AG09319 (cell line): ENCODE data around the gene GIPC2.

Source experiments
- DNase-seq: peaks from one replicate; pipeline ENCODE4 v3.0.0-alpha.2; 2010; ENCODE audit warnings: low read depth; ENCODE audit errors: extremely low read depth
- CTCF ChIP-seq: IDR thresholded peaks from 2 replicates; pipeline ENCODE4 v1.5.1; 2011; ENCODE audit warnings: low read depth, mild to moderate bottlenecking, inconsistent platforms, low read length, moderate library complexity

The GIPC2 gene

GRCh38 chr1:78070210-78070609, 24.4 kb downstream of the GIPC2 start:
- DNase-seq = no peak
- TF ChIP-seq CTCF = no peak

DNA sequence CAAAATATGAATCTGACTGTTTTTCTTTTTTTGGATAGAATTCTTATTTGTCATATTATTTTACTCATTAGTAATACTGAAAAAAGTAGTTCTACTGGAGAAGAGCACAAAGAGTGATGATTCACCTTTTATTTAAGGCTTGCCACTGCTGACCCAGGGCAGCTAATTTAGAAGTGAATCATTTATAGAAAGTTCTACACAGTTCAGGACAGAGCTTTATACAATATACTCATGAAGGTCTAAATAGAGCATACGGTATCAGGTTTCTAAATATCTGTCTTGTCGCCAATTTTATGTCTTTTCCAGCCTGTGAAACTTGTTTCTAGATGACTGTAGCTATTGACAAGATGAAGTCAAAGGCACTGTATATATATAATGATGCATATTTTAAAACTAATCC, 25.0 kb downstream of the GIPC2 start:
- DNase-seq = peak; percentile 38
- no peak for TF ChIP-seq CTCF

DNA sequence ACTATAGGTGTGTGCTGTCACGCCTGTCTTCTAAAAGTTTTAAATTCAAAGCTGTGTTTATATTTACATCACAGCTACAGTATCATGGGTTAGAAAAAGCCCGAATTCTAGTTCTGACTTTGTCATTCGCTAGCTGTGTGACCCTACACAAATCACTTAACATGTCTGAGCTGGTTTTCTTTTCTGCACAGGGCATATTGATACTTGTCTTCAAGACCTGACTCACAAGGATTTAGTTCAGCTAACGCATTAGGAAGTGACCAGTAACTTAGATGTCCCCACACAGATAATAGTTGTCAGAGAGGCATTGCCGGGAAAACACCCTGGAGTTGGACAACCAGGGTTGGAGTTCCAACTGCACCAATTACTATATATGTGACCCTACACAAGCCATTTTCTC, 25.9 kb downstream of the GIPC2 start:
- DNase-seq = no peak
- TF ChIP-seq CTCF = no peak

GRCh38 chr1:78072216-78072615, 26.4 kb downstream of the GIPC2 start:
- no peak for DNase-seq
- TF ChIP-seq CTCF = no peak

- TF ChIP-seq CTCF = no peak
- DNase-seq = no peak
These were observed 27.7 kb downstream of the GIPC2 start for GRCh38 chr1:78073441-78073840.

DNA sequence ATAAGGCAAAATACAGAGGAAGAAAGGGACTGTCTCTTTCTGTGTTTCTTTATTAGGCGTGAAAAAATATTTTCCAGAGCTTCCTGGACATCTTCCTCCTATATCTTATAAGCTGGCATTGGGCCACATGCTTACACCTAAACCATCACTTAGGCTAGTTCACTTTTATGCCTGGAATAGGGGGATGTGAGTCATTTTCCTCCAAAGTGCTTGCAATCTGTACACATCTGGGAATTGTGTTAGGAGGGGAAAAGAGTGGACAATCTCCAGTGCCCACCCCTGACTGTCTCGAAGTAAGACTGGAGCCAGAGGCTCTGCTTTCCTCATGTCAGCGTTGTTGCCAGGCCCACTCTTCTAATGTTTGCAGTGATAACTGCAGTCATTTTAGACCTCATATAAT, 29.9 kb downstream of the GIPC2 start:
- no peak for TF ChIP-seq CTCF
- DNase-seq = no peak

GRCh38 chr1:78078358-78078757, 32.6 kb downstream of the GIPC2 start:
- no peak for TF ChIP-seq CTCF
- DNase-seq = no peak
